IMR-90 (cell line): Measurements from ENCODE around the gene TRUB2. TPM values are rescaled to one million over a fixed set of nuclear protein-coding genes. Genes with fewer than 3 reads are reported as not detected.

Experiments
- ATAC-seq: fragments of 200-7000 bp; cut with Tn5 transposase; 2 replicates; pipeline ENCODE4 v1.9.1; 2020; ENCODE audit warnings: low read depth, mild to moderate bottlenecking, moderate library complexity
- BruUV-seq: library from RNA; stranded (reverse); fragments of 400-500 nt; replicated peaks from 2 replicates; lab custom pipeline; 2021; lab: Mats Ljungman, UMichigan
- CTCF ChIA-PET: fragments of 300-600 bp; formaldehyde crosslinking; extraction: SDS; loops from one replicate; lab custom pipeline; 2021; ENCODE audit warnings: antibody characterized with exemption; lab: Yijun Ruan, JAX
- POLR2A ChIA-PET: fragments of 300-600 bp; sonication (Branson Sonifier 250); formaldehyde crosslinking; loops from one replicate; lab custom pipeline; 2022; ENCODE audit warnings: antibody characterized with exemption; ENCODE audit not compliant: unreplicated experiment; lab: Charles Lee
- DNase-seq: peaks from one replicate; pipeline ENCODE4 v3.0.0; 2013
- H2AFZ ChIP-seq: replicated peaks from 2 replicates; pipeline ENCODE3; 2013; ENCODE audit warnings: low read length, mild to moderate bottlenecking; ENCODE audit not compliant: poor library complexity
- H2AK5ac ChIP-seq: 2 replicates; pipeline ENCODE4 v1.6.1; 2013; ENCODE audit warnings: low read depth, low read length, inconsistent platforms
- H2AK9ac ChIP-seq: replicated peaks from 2 replicates; pipeline ENCODE3; 2013; ENCODE audit warnings: mild to moderate bottlenecking, low read depth, low read length, moderate library complexity; ENCODE audit not compliant: poor library complexity
- H2BK120ac ChIP-seq: 2 replicates; pipeline ENCODE4 v1.6.1; 2013; ENCODE audit warnings: low read depth, low read length, inconsistent platforms
- H2BK15ac ChIP-seq: 3 replicates; pipeline ENCODE4 v1.6.1; 2013; ENCODE audit warnings: low read depth, low read length, inconsistent platforms
- H2BK20ac ChIP-seq: 2 replicates; pipeline ENCODE4 v1.6.1; 2013; ENCODE audit warnings: low read depth, mild to moderate bottlenecking, inconsistent platforms, low read length, moderate library complexity
- H2BK5ac ChIP-seq: 2 replicates; pipeline ENCODE4 v1.6.1; 2013; ENCODE audit warnings: mild to moderate bottlenecking, low read depth, low read length, inconsistent platforms; ENCODE audit not compliant: poor library complexity, severe bottlenecking
- H3K14ac ChIP-seq: replicated peaks from 2 replicates; pipeline ENCODE4 v1.6.1; 2013; ENCODE audit warnings: low read depth, low read length, inconsistent platforms
- H3K18ac ChIP-seq: 2 replicates; pipeline ENCODE4 v1.6.1; 2013; ENCODE audit warnings: low read depth, low read length, control low read depth
- H3K23ac ChIP-seq: 2 replicates; pipeline ENCODE4 v1.6.1; 2013; ENCODE audit warnings: low read depth, low read length, inconsistent platforms
- H3K27ac ChIP-seq: 2 replicates; pipeline ENCODE4 v1.5.1; 2013; ENCODE audit warnings: mild to moderate bottlenecking, control low read depth, low read length; ENCODE audit not compliant: insufficient read depth
- H3K27me3 ChIP-seq: 2 replicates; pipeline ENCODE4 v1.6.1; 2013; ENCODE audit warnings: low read length; ENCODE audit not compliant: control insufficient read depth, insufficient read depth
- H3K36me3 ChIP-seq: 2 replicates; pipeline ENCODE4 v1.6.1; 2013; ENCODE audit warnings: low read length, mixed read lengths; ENCODE audit not compliant: control insufficient read depth, insufficient read depth
- H3K4ac ChIP-seq: 2 replicates; pipeline ENCODE4 v1.6.1; 2013; ENCODE audit warnings: low read depth, low read length, inconsistent platforms
- H3K4me1 ChIP-seq: 2 replicates; pipeline ENCODE4 v1.6.1; 2013; ENCODE audit warnings: low read length, mixed read lengths; ENCODE audit not compliant: control insufficient read depth, insufficient read depth
- H3K4me2 ChIP-seq: 2 replicates; pipeline ENCODE4 v1.6.1; 2013; ENCODE audit warnings: low read depth, mild to moderate bottlenecking, control low read depth, low read length, moderate library complexity
- H3K4me3 ChIP-seq: 2 replicates; pipeline ENCODE4 v1.5.1; 2013; ENCODE audit warnings: low read depth, mild to moderate bottlenecking, control low read depth, low read length, moderate library complexity; ENCODE audit not compliant: insufficient read depth
- H3K56ac ChIP-seq: 2 replicates; pipeline ENCODE4 v1.6.1; 2013; ENCODE audit warnings: low read length, inconsistent platforms; ENCODE audit not compliant: insufficient read depth; ENCODE audit errors: extremely low read depth
- H3K79me1 ChIP-seq, 2 experiments: 2 replicates each; pipeline ENCODE4 v1.6.1; 2013; ENCODE audit warnings: low read length in 2 of 2, inconsistent platforms in 1 of 2, low read depth in 1 of 2
- H3K9ac ChIP-seq: 2 replicates; pipeline ENCODE4 v1.6.1; 2013; ENCODE audit warnings: low read depth, low read length, control low read depth
- H3K9me1 ChIP-seq: 2 replicates; pipeline ENCODE4 v1.6.1; 2013; ENCODE audit warnings: low read length, inconsistent platforms; ENCODE audit not compliant: insufficient read depth
- H3K9me3 ChIP-seq: 2 replicates; pipeline ENCODE4 v1.6.1; 2013; ENCODE audit warnings: low read length; ENCODE audit not compliant: control insufficient read depth, insufficient read depth
- H4K20me1 ChIP-seq: 2 replicates; pipeline ENCODE4 v1.6.1; 2013; ENCODE audit warnings: low read length, inconsistent platforms; ENCODE audit not compliant: insufficient read depth
- H4K5ac ChIP-seq: 2 replicates; pipeline ENCODE4 v1.6.1; 2013; ENCODE audit warnings: mild to moderate bottlenecking, low read depth, low read length, control low read depth
- H4K8ac ChIP-seq, 2 experiments: 2 replicates each; pipeline ENCODE4 v1.6.1; 2013; ENCODE audit warnings: low read depth in 2 of 2, low read length in 2 of 2, control low read depth in 1 of 2, inconsistent platforms in 1 of 2
- H4K91ac ChIP-seq: 2 replicates; pipeline ENCODE4 v1.6.1; 2013; ENCODE audit warnings: low read depth, low read length, inconsistent platforms; ENCODE audit not compliant: insufficient read depth
- BHLHE40 ChIP-seq: fragments of 150-350 bp; IDR thresholded peaks from 2 replicates; pipeline ENCODE4 v1.6.1; 2016; ENCODE audit warnings: mild to moderate bottlenecking, low read depth, low read length
- CEBPB ChIP-seq: IDR thresholded peaks from 2 replicates; pipeline ENCODE4 v1.6.1; 2012; ENCODE audit warnings: low read depth, low read length, improper control_type of control experiment
- CHD1 ChIP-seq: IDR thresholded peaks from 2 replicates; pipeline ENCODE4 v1.6.1; 2012; ENCODE audit warnings: low read depth, low read length, improper control_type of control experiment
- FOS ChIP-seq: fragments of 150-350 bp; IDR thresholded peaks from 2 replicates; pipeline ENCODE4 v1.6.1; 2016; ENCODE audit warnings: low read depth, low read length
- MAFK ChIP-seq: IDR thresholded peaks from 2 replicates; pipeline ENCODE4 v1.6.1; 2012; ENCODE audit warnings: low read depth, low read length, improper control_type of control experiment
- MAZ ChIP-seq: IDR thresholded peaks from 2 replicates; pipeline ENCODE4 v1.6.1; 2012; ENCODE audit warnings: low read depth, mild to moderate bottlenecking, low read length, improper control_type of control experiment, moderate library complexity, borderline replicate concordance
- MXI1 ChIP-seq: IDR thresholded peaks from 2 replicates; pipeline ENCODE4 v1.6.1; 2012; ENCODE audit warnings: low read depth, mild to moderate bottlenecking, low read length, moderate library complexity, borderline replicate concordance
- NFE2L2 ChIP-seq: fragments of 150-350 bp; IDR thresholded peaks from 2 replicates; pipeline ENCODE4 v1.6.1; 2016; ENCODE audit warnings: low read depth, mild to moderate bottlenecking, low read length
- POLR2A ChIP-seq: IDR thresholded peaks from 2 replicates; pipeline ENCODE4 v1.6.1; 2012; ENCODE audit warnings: mild to moderate bottlenecking, low read depth, low read length
- RAD21 ChIP-seq: IDR thresholded peaks from 2 replicates; pipeline ENCODE4 v1.6.1; 2012; ENCODE audit warnings: low read length, improper control_type of control experiment
- RCOR1 ChIP-seq: IDR thresholded peaks from 2 replicates; pipeline ENCODE4 v1.6.1; 2012; ENCODE audit warnings: mild to moderate bottlenecking, low read length, improper control_type of control experiment; ENCODE audit not compliant: insufficient replicate concordance
- RFX5 ChIP-seq: IDR thresholded peaks from 2 replicates; pipeline ENCODE4 v1.8.0; 2012; ENCODE audit warnings: low read depth, mild to moderate bottlenecking, low read length, moderate library complexity
- SMC3 ChIP-seq: fragments of 150-350 bp; IDR thresholded peaks from 2 replicates; pipeline ENCODE4 v1.6.1; 2016; ENCODE audit warnings: low read depth, mild to moderate bottlenecking, antibody characterized with exemption, low read length, moderate library complexity
- USF2 ChIP-seq: fragments of 150-350 bp; IDR thresholded peaks from 2 replicates; pipeline ENCODE4 v1.6.1; 2017; ENCODE audit warnings: mild to moderate bottlenecking, antibody characterized with exemption, low read length, low read depth
- WGBS, 2 experiments: methylation state at CpG; one replicate each; pipeline versions ENCODE4 v1.1.5 to v1.1.7; 2013; ENCODE audit warnings: missing lambda C conversion rate in 2 of 2; ENCODE audit not compliant: insufficient read length in 1 of 2; ENCODE audit errors: extremely low coverage in 2 of 2; 5-methylcytosine and 5-hydroxymethylcytosine counted together
- dilution Hi-C: fragments of 300-500 bp; cut with HindIII; formaldehyde crosslinking; loops from one replicate; pipeline ENCODE4 v1.14.3; 2018; ENCODE audit warnings: low sequenced_read_pairs; ENCODE audit not compliant: unreplicated experiment
- in situ Hi-C: fragments of 300-500 bp; cut with MboI; formaldehyde crosslinking; loops from 3 replicates; pipeline ENCODE4 v1.14.3; 2019; ENCODE audit warnings: low sequenced_read_pairs, inconsistent platforms, mixed read lengths
- intact Hi-C: fragments of 100-400 bp; cut with micrococcal nuclease; formaldehyde crosslinking; loops from 2 replicates; pipeline ENCODE4 v1.10.0; 2022
- polyA plus RNA-seq, 3 experiments: library from polyadenylated mRNA; depleted of rRNA; stranded (reverse); fragments of >200 nt; gene quantifications; 2 replicates each; pipeline ENCODE4 v1.2.3, GENCODE V29; 2012; ENCODE audit warnings: low replicate concordance in 1 of 3
- total RNA-seq: library from RNA; depleted of rRNA; stranded (reverse); fragments of >200 nt; gene quantifications from 2 replicates; pipeline ENCODE4 v1.2.3, GENCODE V29; 2012
- TF ChIP-seq, protein P1 (sequence below): conservative IDR thresholded peaks from 2 replicates; pipeline ENCODE4 v1.5.1; 2012; ENCODE audit warnings: mild to moderate bottlenecking, low read depth, low read length, improper control_type of control experiment
- TF ChIP-seq, protein P2 (sequence below): fragments of 150-350 bp; IDR thresholded peaks from 2 replicates; pipeline ENCODE4 v1.6.1; 2016; ENCODE audit warnings: low read depth, mild to moderate bottlenecking, low read length, moderate library complexity, borderline replicate concordance

Gene TRUB2
- total and polyA plus RNA-seq, 2 of the 4 experiments (the other 2 are of a cell fraction), result 18.0 to 21.3 TPM

DNA sequence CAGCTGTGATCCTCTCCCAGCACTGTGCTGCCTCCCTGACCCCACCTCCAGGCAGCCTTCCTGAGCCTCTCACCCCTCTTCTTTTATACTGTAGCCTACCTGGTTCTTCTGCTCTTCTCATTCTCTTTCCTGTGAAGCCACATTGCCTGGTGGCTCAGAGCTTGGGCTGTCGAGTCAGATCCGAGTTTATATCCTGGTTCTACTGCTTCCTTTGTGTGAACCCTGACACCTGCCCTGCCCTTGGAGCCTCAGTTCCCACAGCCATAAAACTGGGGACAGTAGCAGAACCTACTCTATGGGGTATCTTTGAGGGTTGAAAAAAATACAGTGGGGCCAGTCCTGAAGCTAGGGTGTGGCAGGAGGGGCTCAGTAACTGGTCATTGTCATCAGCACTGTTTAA is 26.9 kb upstream of the TRUB2 start:
- no peak for ATAC-seq
- Histone ChIP-seq H3K9me3 (no peaks in the 10 kb centered on the region), H2BK5ac (no peak overlapping the region), H3K27ac (no peak overlapping the region), H2AFZ (no peak overlapping the region), H3K4ac (no peak overlapping the region), H4K8ac (no peak overlapping the region), H2AK5ac (no peak overlapping the region), H3K79me1 (peaks cover 4 to 8% of the 10 kb centered on the region in 2 experiments; a peak in 2 of 4 replicates), H3K14ac (no peak overlapping the region), H3K23ac (no peak overlapping the region), H3K9me1 (no peaks in the 10 kb centered on the region), H3K18ac (no peak overlapping the region), H3K36me3 (peaks cover 51% of the 10 kb centered on the region), H3K9ac (no peak overlapping the region), H2BK15ac (no peak overlapping the region), H2BK20ac (no peak overlapping the region), H3K4me2 (no peak overlapping the region), H4K20me1 (no peaks in the 10 kb centered on the region), H3K4me3 (no peak overlapping the region), H2BK120ac (no peak overlapping the region), H2AK9ac (no peak overlapping the region), H3K27me3 (no peaks in the 10 kb centered on the region), H3K4me1 (no peaks in the 10 kb centered on the region), H4K91ac (no peak overlapping the region), H3K56ac (no peak overlapping the region), H4K5ac (no peak overlapping the region)
- TF ChIP-seq CHD1 (no peak), SMC3 (no peak), MAZ (no peak), MXI1 (no peak), FOS (no peak), RAD21 (no peak), BHLHE40 (no peak), RCOR1 (no peak), NFE2L2 (no peak), CEBPB (no peak), POLR2A (no peak), USF2 (no peak), RFX5 (no peak), MAFK (no peak)
- TF ChIP-seq, protein P1, sequence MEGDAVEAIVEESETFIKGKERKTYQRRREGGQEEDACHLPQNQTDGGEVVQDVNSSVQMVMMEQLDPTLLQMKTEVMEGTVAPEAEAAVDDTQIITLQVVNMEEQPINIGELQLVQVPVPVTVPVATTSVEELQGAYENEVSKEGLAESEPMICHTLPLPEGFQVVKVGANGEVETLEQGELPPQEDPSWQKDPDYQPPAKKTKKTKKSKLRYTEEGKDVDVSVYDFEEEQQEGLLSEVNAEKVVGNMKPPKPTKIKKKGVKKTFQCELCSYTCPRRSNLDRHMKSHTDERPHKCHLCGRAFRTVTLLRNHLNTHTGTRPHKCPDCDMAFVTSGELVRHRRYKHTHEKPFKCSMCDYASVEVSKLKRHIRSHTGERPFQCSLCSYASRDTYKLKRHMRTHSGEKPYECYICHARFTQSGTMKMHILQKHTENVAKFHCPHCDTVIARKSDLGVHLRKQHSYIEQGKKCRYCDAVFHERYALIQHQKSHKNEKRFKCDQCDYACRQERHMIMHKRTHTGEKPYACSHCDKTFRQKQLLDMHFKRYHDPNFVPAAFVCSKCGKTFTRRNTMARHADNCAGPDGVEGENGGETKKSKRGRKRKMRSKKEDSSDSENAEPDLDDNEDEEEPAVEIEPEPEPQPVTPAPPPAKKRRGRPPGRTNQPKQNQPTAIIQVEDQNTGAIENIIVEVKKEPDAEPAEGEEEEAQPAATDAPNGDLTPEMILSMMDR, result no peak
- TF ChIP-seq, protein P2, sequence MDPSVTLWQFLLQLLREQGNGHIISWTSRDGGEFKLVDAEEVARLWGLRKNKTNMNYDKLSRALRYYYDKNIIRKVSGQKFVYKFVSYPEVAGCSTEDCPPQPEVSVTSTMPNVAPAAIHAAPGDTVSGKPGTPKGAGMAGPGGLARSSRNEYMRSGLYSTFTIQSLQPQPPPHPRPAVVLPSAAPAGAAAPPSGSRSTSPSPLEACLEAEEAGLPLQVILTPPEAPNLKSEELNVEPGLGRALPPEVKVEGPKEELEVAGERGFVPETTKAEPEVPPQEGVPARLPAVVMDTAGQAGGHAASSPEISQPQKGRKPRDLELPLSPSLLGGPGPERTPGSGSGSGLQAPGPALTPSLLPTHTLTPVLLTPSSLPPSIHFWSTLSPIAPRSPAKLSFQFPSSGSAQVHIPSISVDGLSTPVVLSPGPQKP, result no peak
- ChIA-PET POLR2A (no interaction called here), CTCF (no interaction called here)
- WGBS, 2 experiments, result no CpG with 5 or more reads among the region's 2 CpGs
- intact Hi-C loops, result no loop called here
- in situ Hi-C loops, result no loop called here
- dilution Hi-C loops, result no loop called here
- no peak for DNase-seq
- BruUV-seq, result no TSS peak
